ENCODE results near the gene RIPK1. TPM values are rescaled to one million over a fixed set of nuclear protein-coding genes. Genes with fewer than 3 reads are reported as not detected.
"Not testable (repeated sequence)": the region's sequence is repeated elsewhere in the genome, so short reads cannot be mapped to it uniquely, and the experiment has no call there.

The RIPK1 gene
- total and polyA plus RNA-seq, 8 donors = 18.9 to 24.9 (median 22.4) TPM

- peaks cover 4 to 31% of the 10 kb centered on the region in 2 donors for H3K4me1 ChIP-seq
- no peak overlapping the region for H3K4me3 ChIP-seq
- intact Hi-C loops (cut with DNase I) = loop anchor here in 1 of 2 donors (2.0 to 10.0 kb wide), 2 partner anchors 58 to 212 kb away; partner anchors contain the start of genes NQO2 and SERPINB1
- TF ChIP-seq, protein P1, sequence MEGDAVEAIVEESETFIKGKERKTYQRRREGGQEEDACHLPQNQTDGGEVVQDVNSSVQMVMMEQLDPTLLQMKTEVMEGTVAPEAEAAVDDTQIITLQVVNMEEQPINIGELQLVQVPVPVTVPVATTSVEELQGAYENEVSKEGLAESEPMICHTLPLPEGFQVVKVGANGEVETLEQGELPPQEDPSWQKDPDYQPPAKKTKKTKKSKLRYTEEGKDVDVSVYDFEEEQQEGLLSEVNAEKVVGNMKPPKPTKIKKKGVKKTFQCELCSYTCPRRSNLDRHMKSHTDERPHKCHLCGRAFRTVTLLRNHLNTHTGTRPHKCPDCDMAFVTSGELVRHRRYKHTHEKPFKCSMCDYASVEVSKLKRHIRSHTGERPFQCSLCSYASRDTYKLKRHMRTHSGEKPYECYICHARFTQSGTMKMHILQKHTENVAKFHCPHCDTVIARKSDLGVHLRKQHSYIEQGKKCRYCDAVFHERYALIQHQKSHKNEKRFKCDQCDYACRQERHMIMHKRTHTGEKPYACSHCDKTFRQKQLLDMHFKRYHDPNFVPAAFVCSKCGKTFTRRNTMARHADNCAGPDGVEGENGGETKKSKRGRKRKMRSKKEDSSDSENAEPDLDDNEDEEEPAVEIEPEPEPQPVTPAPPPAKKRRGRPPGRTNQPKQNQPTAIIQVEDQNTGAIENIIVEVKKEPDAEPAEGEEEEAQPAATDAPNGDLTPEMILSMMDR (IDR thresholded peaks at IDR 0.05) = no peak
- no peaks in the 10 kb centered on the region for H3K36me3 ChIP-seq
- DNase-seq (no peak), ATAC-seq (no peak)
- no peak overlapping the region for H3K27ac ChIP-seq
- H3K9me3 ChIP-seq = no peaks in the 10 kb centered on the region
- H3K27me3 ChIP-seq = no peaks in the 10 kb centered on the region
Observed at GRCh38 chr6:3057063-3057770, 11.1 kb upstream of the RIPK1 start.

DNA sequence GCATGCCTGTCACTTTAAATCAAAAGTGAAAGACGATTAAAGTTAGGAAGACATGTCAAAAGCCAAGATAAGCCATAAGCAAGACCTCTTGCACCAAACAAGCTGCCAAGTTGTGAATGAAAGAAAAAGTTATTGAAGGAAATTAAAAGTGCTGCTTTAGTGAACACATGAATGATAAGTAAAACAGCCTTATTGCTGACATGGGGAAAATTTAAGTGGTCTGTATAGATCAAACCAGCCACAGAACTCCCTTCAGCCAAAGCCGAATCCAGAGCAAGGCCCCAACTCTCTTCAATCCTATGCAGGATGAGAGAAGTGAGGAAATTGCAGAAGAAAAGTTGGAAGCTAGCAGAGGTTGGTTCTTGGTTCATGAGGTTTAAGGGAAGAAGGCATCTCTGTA, 9.3 kb upstream of the RIPK1 start:
- TF ChIP-seq, protein P1 (IDR thresholded peaks at IDR 0.05) = no peak
- Histone ChIP-seq H3K9me3 (no peaks in the 10 kb centered on the region), H3K36me3 (no peaks in the 10 kb centered on the region), H3K4me3 (no peak overlapping the region), H3K27ac (no peak overlapping the region), H3K4me1 (peaks cover 4 to 17% of the 10 kb centered on the region in 2 donors), H3K27me3 (no peaks in the 10 kb centered on the region)
- no peak for ATAC-seq
- no peak for DNase-seq
- intact Hi-C loops (cut with DNase I) = loop anchor here in 1 of 2 donors (10.0 kb wide), 1 partner anchor 214 kb away; the partner anchor contains the start of gene SERPINB1

DNA sequence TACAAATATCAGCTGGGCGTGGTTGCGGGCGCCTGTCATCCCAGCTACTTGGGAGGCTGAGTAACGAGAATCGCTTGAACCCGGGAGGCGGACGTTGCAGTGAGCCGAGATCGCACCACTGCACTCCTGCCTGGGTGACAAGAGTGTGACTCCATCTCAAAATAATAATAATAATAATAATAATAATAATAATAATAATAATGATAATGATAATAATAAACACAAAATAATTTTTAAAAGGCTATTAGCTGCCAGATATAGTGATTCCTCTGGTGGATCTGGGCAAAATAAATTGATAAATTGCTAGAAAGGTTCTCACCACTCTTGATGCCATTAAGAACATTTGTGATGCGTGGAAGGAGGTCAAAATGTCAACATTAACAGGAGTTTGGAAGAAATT, 8.2 kb upstream of the RIPK1 start:
- H3K9me3 ChIP-seq; H3K36me3 ChIP-seq; H3K27ac ChIP-seq; H3K4me3 ChIP-seq; ATAC-seq; H3K27me3 ChIP-seq; DNase-seq; intact Hi-C loops (cut with DNase I): not testable (repeated sequence)
- H3K4me1 ChIP-seq = peaks cover 4 to 17% of the 10 kb centered on the region in 2 donors

DNA sequence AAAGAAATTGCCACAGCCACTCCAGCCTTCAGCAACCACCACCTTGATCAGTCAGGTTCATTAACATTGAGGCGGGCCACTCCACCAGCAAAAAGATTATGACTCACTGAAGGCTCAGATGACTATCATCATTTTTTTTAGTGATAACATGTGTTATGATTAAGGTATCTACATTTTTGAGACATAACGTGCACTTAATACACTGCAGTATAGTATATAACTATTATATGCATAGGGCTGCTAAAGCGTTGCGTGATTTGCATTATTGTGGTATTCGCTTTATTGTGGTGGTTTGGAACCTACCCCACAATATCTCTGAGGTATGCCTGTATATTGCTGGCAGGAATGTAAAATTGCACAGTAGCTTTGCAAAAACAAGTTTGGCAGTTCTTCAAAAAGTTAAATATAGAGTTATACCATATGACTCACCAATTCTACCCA, 6.8 kb upstream of the RIPK1 start:
- no peak overlapping the region for H3K27ac ChIP-seq
- intact Hi-C loops (cut with DNase I) = no loop called here
- no peaks in the 10 kb centered on the region for H3K9me3 ChIP-seq
- no peaks in the 10 kb centered on the region for H3K27me3 ChIP-seq
- ATAC-seq = no peak
- TF ChIP-seq, protein P1 (IDR thresholded peaks at IDR 0.05) = no peak
- H3K4me1 ChIP-seq = peaks cover 0 to 15% of the 10 kb centered on the region in 2 donors
- no peak for DNase-seq
- H3K4me3 ChIP-seq = no peak overlapping the region
- no peaks in the 10 kb centered on the region for H3K36me3 ChIP-seq

- H3K36me3 ChIP-seq; H3K9me3 ChIP-seq; DNase-seq; ATAC-seq; H3K27me3 ChIP-seq; intact Hi-C loops (cut with DNase I): not testable (repeated sequence)
- peak overlapping the region; percentile 87 to 93 for H3K27ac ChIP-seq
- peak overlapping the region; percentile 55 to 74 for H3K4me3 ChIP-seq
- peaks cover 0 to 26% of the 10 kb centered on the region in 2 donors for H3K4me1 ChIP-seq
Observed at GRCh38 chr6:3063340-3063732, 5.0 kb upstream of the RIPK1 start.

- no peaks in the 10 kb centered on the region for H3K9me3 ChIP-seq
- peak overlapping the region; percentile 87 to 93 for H3K27ac ChIP-seq
- peak; percentile 97 for ATAC-seq
- peaks cover 0 to 26% of the 10 kb centered on the region in 2 donors for H3K4me1 ChIP-seq
- no peaks in the 10 kb centered on the region for H3K27me3 ChIP-seq
- H3K36me3 ChIP-seq = no peaks in the 10 kb centered on the region
- DNase-seq = peak; percentile 84 to 100 (median 98)
- peak overlapping the region; percentile 55 to 74 for H3K4me3 ChIP-seq
- intact Hi-C loops (cut with DNase I) = no loop called here
- TF ChIP-seq, protein P1 (IDR thresholded peaks at IDR 0.05) = no peak
Observed at GRCh38 chr6:3063733-3064700, 4.3 kb upstream of the RIPK1 start.

Measured in left lung (tissue), 10 donors.